HepG2 (cell line): ENCODE measurements around the gene APBA3.

Experiments used
- CBX2 ChIP-seq, 2 experiments: fragments of 200-600 bp in 1 of 2; sonication (generic); formaldehyde crosslinking in 1 of 2; IDR thresholded peaks; 2 replicates each; pipeline versions ENCODE4 v1.7.0 to v1.8.1; 2018 to 2022; ENCODE audit warnings: low read depth in 2 of 2, low read length in 1 of 2, mild to moderate bottlenecking in 1 of 2, missing genetic modification reagents in 1 of 2
- CHD2 ChIP-seq: IDR thresholded peaks from 2 replicates; pipeline ENCODE4 v1.6.1; 2011; ENCODE audit warnings: low read depth, low read length, improper control_type of control experiment
- CTCF ChIP-seq: sonication (generic); formaldehyde crosslinking; IDR thresholded peaks from 2 replicates; pipeline ENCODE4 v1.5.0; 2020; ENCODE audit warnings: mild to moderate bottlenecking, missing genetic modification reagents, moderate library complexity
- ESRRA ChIP-seq: sonication (generic); formaldehyde crosslinking; IDR thresholded peaks from 2 replicates; pipeline ENCODE4 v1.5.1; 2020; ENCODE audit warnings: mild to moderate bottlenecking, low read depth, missing genetic modification reagents
- ETV5 ChIP-seq: IDR thresholded peaks from 2 replicates; pipeline ENCODE4 v1.6.1; 2018; ENCODE audit warnings: missing biosample characterization, missing genetic modification reagents, inconsistent platforms, borderline replicate concordance
- ISX ChIP-seq: sonication (generic); formaldehyde crosslinking; conservative IDR thresholded peaks from 2 replicates; pipeline ENCODE4 v1.5.0; 2020; ENCODE audit warnings: missing genetic modification reagents
- SP1 ChIP-seq, 2 experiments: fragments of 450-650 bp in 1 of 2; sonication (generic) in 1 of 2; formaldehyde crosslinking in 1 of 2; IDR thresholded peaks; 2 replicates each; pipeline versions ENCODE4 v1.4.0 to v1.6.1; 2016 to 2020; ENCODE audit warnings: missing genetic modification reagents in 1 of 2
- ZFX ChIP-seq: sonication (generic); formaldehyde crosslinking; IDR thresholded peaks from 2 replicates; pipeline ENCODE4 v1.4.0; 2020; ENCODE audit warnings: mild to moderate bottlenecking, low read depth, missing genetic modification reagents, moderate library complexity
- ZNF274 ChIP-seq: sonication (generic); formaldehyde crosslinking; IDR thresholded peaks from 2 replicates; pipeline ENCODE4 v1.5.1; 2020; ENCODE audit warnings: mild to moderate bottlenecking, missing genetic modification reagents
- ZNF644 ChIP-seq: IDR thresholded peaks from 2 replicates; pipeline ENCODE4 v1.6.1; 2016; ENCODE audit warnings: low read depth

GRCh38 chr19:3774621-3775373, 13.3 kb upstream of the APBA3 start:
- no peak for TF ChIP-seq CTCF
- no peak for TF ChIP-seq ESRRA (CRISPR knock-in tag)
- no peak for TF ChIP-seq ZFX (CRISPR knock-in tag)
- TF ChIP-seq ETV5 (CRISPR knock-in tag), result no peak
- no peak for TF ChIP-seq CBX2 (IDR thresholded peaks at IDR 0.05; ENCODE audit: low read depth, low read length)
- TF ChIP-seq CBX2 (CRISPR knock-in tag; IDR thresholded peaks at IDR 0.05; ENCODE audit: low read depth), result no peak
- TF ChIP-seq ZNF274 (CRISPR knock-in tag), result no peak
- TF ChIP-seq SP1 (IDR thresholded peaks at IDR 0.05), result no peak
- TF ChIP-seq SP1 (CRISPR knock-in tag; IDR thresholded peaks at IDR 0.05), result no peak
- TF ChIP-seq ZNF644 (CRISPR knock-in tag), result no peak
- no peak for TF ChIP-seq CHD2
- TF ChIP-seq ISX, result no peak
